H9 (cell line): Measurements from ENCODE around the gene FAAP100. TPM values are rescaled to one million over a fixed set of nuclear protein-coding genes. Genes with fewer than 3 reads are reported as not detected.

Source experiments
- DNase-seq: peaks from one replicate; pipeline ENCODE4 v3.0.0-alpha.2; 2017
- H2AFZ ChIP-seq: one replicate; pipeline ENCODE4 v1.6.1; 2013; ENCODE audit warnings: mild to moderate bottlenecking, low read length, control low read depth, moderate library complexity
- H2AK5ac ChIP-seq: 2 replicates; pipeline ENCODE4 v1.6.1; 2013; ENCODE audit warnings: low read length, control low read depth, mixed read lengths; ENCODE audit not compliant: insufficient read length
- H2BK120ac ChIP-seq: one replicate; pipeline ENCODE4 v1.6.1; 2013; ENCODE audit warnings: low read depth, mild to moderate bottlenecking, low read length, control low read depth, inconsistent platforms; ENCODE audit not compliant: poor library complexity, severe bottlenecking
- H2BK12ac ChIP-seq: 2 replicates; pipeline ENCODE4 v1.6.1; 2013; ENCODE audit warnings: low read length, control low read depth, mixed read lengths, low read depth; ENCODE audit not compliant: insufficient read length
- H2BK15ac ChIP-seq: 2 replicates; pipeline ENCODE4 v1.6.1; 2013; ENCODE audit warnings: low read depth, low read length, control low read depth
- H2BK20ac ChIP-seq: one replicate; pipeline ENCODE4 v1.6.1; 2013; ENCODE audit warnings: low read depth, mild to moderate bottlenecking, low read length, control low read depth, inconsistent platforms; ENCODE audit not compliant: poor library complexity, severe bottlenecking
- H2BK5ac ChIP-seq: 2 replicates; pipeline ENCODE4 v1.6.1; 2013; ENCODE audit warnings: low read length, control low read depth, mixed read lengths; ENCODE audit not compliant: insufficient read length
- H3K14ac ChIP-seq: 2 replicates; pipeline ENCODE4 v1.6.1; 2013; ENCODE audit warnings: low read length, control low read depth; ENCODE audit not compliant: insufficient read depth
- H3K18ac ChIP-seq: 2 replicates; pipeline ENCODE4 v1.6.1; 2013; ENCODE audit warnings: low read depth, mild to moderate bottlenecking, mixed read lengths, low read length, control low read depth; ENCODE audit not compliant: insufficient read length
- H3K23ac ChIP-seq: 2 replicates; pipeline ENCODE4 v1.6.1; 2013; ENCODE audit warnings: low read length, control low read depth, mixed read lengths, low read depth; ENCODE audit not compliant: insufficient read length
- H3K23me2 ChIP-seq: 2 replicates; pipeline ENCODE4 v1.6.1; 2013; ENCODE audit warnings: low read depth, mild to moderate bottlenecking, mixed read lengths, low read length, control low read depth; ENCODE audit not compliant: insufficient read length, poor library complexity, severe bottlenecking
- H3K27ac ChIP-seq: 2 replicates; pipeline ENCODE4 v1.5.1; 2013; ENCODE audit warnings: low read length, control low read depth, mixed read lengths, low read depth; ENCODE audit not compliant: insufficient read length
- H3K27me3 ChIP-seq: 2 replicates; pipeline ENCODE4 v1.6.1; 2013; ENCODE audit warnings: low read length, control low read depth, inconsistent platforms; ENCODE audit not compliant: insufficient read depth
- H3K4ac ChIP-seq: 2 replicates; pipeline ENCODE4 v1.6.1; 2013; ENCODE audit warnings: low read depth, mild to moderate bottlenecking, control low read depth, inconsistent platforms, low read length, moderate library complexity
- H3K4me1 ChIP-seq: 2 replicates; pipeline ENCODE4 v1.6.1; 2013; ENCODE audit warnings: low read length, control low read depth, inconsistent platforms; ENCODE audit not compliant: insufficient read depth
- H3K4me2 ChIP-seq: 2 replicates; pipeline ENCODE4 v1.6.1; 2013; ENCODE audit warnings: low read length, control low read depth, mixed read lengths; ENCODE audit not compliant: insufficient read length, insufficient read depth
- H3K56ac ChIP-seq: 2 replicates; pipeline ENCODE4 v1.6.1; 2013; ENCODE audit warnings: low read depth, mild to moderate bottlenecking, mixed read lengths, low read length, control low read depth; ENCODE audit not compliant: insufficient read length
- H3K79me1 ChIP-seq: 2 replicates; pipeline ENCODE4 v1.6.1; 2013; ENCODE audit warnings: low read depth, mild to moderate bottlenecking, moderate library complexity, low read length, control low read depth, inconsistent platforms; ENCODE audit not compliant: insufficient read depth, poor library complexity, severe bottlenecking
- H3K79me2 ChIP-seq: 2 replicates; pipeline ENCODE4 v1.6.1; 2013; ENCODE audit warnings: low read length, control low read depth, inconsistent platforms; ENCODE audit not compliant: insufficient read depth
- H3K9ac ChIP-seq: 2 replicates; pipeline ENCODE4 v1.6.1; 2013; ENCODE audit warnings: low read length, control low read depth, mixed read lengths; ENCODE audit not compliant: insufficient read length; ENCODE audit errors: extremely low read depth
- H3K9me3 ChIP-seq: one replicate; pipeline ENCODE4 v1.6.1; 2013; ENCODE audit warnings: low read depth, low read length, inconsistent platforms; ENCODE audit not compliant: control insufficient read depth
- H3T11ph ChIP-seq: one replicate; pipeline ENCODE4 v1.6.1; 2013; ENCODE audit warnings: mild to moderate bottlenecking, low read length, control low read depth, inconsistent platforms
- H4K20me1 ChIP-seq: one replicate; pipeline ENCODE4 v1.6.1; 2013; ENCODE audit not compliant: control insufficient read depth, insufficient read length, insufficient read depth
- H4K5ac ChIP-seq: 2 replicates; pipeline ENCODE4 v1.6.1; 2013; ENCODE audit warnings: low read depth, mild to moderate bottlenecking, mixed read lengths, low read length, control low read depth; ENCODE audit not compliant: insufficient read length
- H4K8ac ChIP-seq: replicated peaks from 2 replicates; pipeline ENCODE4 v1.6.1; 2013; ENCODE audit warnings: low read length, control low read depth, mixed read lengths, low read depth; ENCODE audit not compliant: insufficient read length
- H4K91ac ChIP-seq: 2 replicates; pipeline ENCODE4 v1.6.1; 2013; ENCODE audit warnings: low read depth, mild to moderate bottlenecking, moderate library complexity, mixed read lengths, low read length, control low read depth; ENCODE audit not compliant: insufficient read length
- H3K27ac Mint-ChIP-seq, 3 experiments: 2 replicates in 2 of 3; 3 replicates in 1 of 3; pipeline ENCODE4 v1.8.0; 2020 to 2021; ENCODE audit warnings: mixed read lengths in 3 of 3, mild to moderate bottlenecking in 1 of 3, moderate library complexity in 1 of 3
- H3K27me3 Mint-ChIP-seq: 2 replicates; pipeline ENCODE4 v1.8.0; 2021; ENCODE audit warnings: low read depth, mild to moderate bottlenecking, moderate library complexity, mixed read lengths
- H3K36me3 Mint-ChIP-seq, 3 experiments: 2 replicates in 2 of 3; 3 replicates in 1 of 3; pipeline ENCODE4 v1.8.0; 2020 to 2021; ENCODE audit warnings: low read depth in 3 of 3, mixed read lengths in 3 of 3; ENCODE audit not compliant: insufficient read depth in 1 of 3
- H3K4me1 Mint-ChIP-seq, 2 experiments: 2 replicates each; pipeline ENCODE4 v1.8.0; 2020; ENCODE audit warnings: mixed read lengths in 2 of 2
- H3K4me3 Mint-ChIP-seq, 2 experiments: 2 replicates in 1 of 2; 3 replicates in 1 of 2; pipeline ENCODE4 v1.8.0; 2020 to 2021; ENCODE audit warnings: mild to moderate bottlenecking in 2 of 2, mixed read lengths in 2 of 2, moderate library complexity in 1 of 2
- H3K9me3 Mint-ChIP-seq, 2 experiments: 2 replicates in 1 of 2; 3 replicates in 1 of 2; pipeline ENCODE4 v1.8.0; 2020; ENCODE audit warnings: mild to moderate bottlenecking in 2 of 2, mixed read lengths in 2 of 2, moderate library complexity in 1 of 2
- CTCF ChIP-seq: fragments of 200-600 bp; sonication (generic); conservative IDR thresholded peaks from 3 replicates; pipeline ENCODE4 v1.8.0; 2021; ENCODE audit warnings: antibody characterized with exemption, mild to moderate bottlenecking
- WGBS: extraction: QIAGEN DNeasy Blood & Tissue Kit; methylation state at CpG from one replicate; pipeline ENCODE4 v1.1.7; 2013; ENCODE audit warnings: missing lambda C conversion rate, low lambda C conversion rate, mixed read lengths; ENCODE audit not compliant: insufficient read length; ENCODE audit errors: extremely low coverage; 5-methylcytosine and 5-hydroxymethylcytosine counted together
- total RNA-seq: library from RNA; stranded (reverse); gene quantifications from 2 replicates; pipeline ENCODE4 v1.2.1, GENCODE V29; 2021

Gene FAAP100
- total RNA-seq, 1 experiment from 2014 or later, result 54.0 TPM

GRCh38 chr17:81569986-81570514, 17.9 kb upstream of the FAAP100 start:
- H3K4me1 Mint-ChIP-seq, result no peaks in the 10 kb centered on the region

More at GRCh38 chr17:81569986-81570514, 17.9 kb upstream of the FAAP100 start:
- H3K14ac ChIP-seq, result no peak overlapping the region
- no peak overlapping the region for H3K56ac ChIP-seq
- no peak overlapping the region for H2BK120ac ChIP-seq
- H3K9me3 Mint-ChIP-seq, result no peaks in the 10 kb centered on the region
- H4K20me1 ChIP-seq, result no peaks in the 10 kb centered on the region
- no peak overlapping the region for H2BK20ac ChIP-seq
- no peak overlapping the region for H4K91ac ChIP-seq
- no peak overlapping the region for H4K5ac ChIP-seq
- H3K18ac ChIP-seq, result no peak overlapping the region
- H3K27ac Mint-ChIP-seq, result no peak overlapping the region
- H3K9ac ChIP-seq, result no peak overlapping the region
- H3K36me3 Mint-ChIP-seq, result peaks cover 39 to 91% (median 77%) of the 10 kb centered on the region in 3 experiments; a peak in 6 of 7 replicates
- DNase-seq, result no peak
- H2BK12ac ChIP-seq, result no peak overlapping the region
- no peak for TF ChIP-seq CTCF
- H4K8ac ChIP-seq, result no peak overlapping the region
- no peaks in the 10 kb centered on the region for H3K9me3 ChIP-seq
- H3K27ac ChIP-seq, result no peak overlapping the region
- no peak overlapping the region for H3K4ac ChIP-seq
- no peak overlapping the region for H2AFZ ChIP-seq
- no peaks in the 10 kb centered on the region for H3K23me2 ChIP-seq
- H3T11ph ChIP-seq, result no peak overlapping the region
- no peaks in the 10 kb centered on the region for H3K4me1 ChIP-seq
- no peak overlapping the region for H3K23ac ChIP-seq
- H3K4me3 Mint-ChIP-seq, result no peak overlapping the region
- H3K79me2 ChIP-seq, result no peaks in the 10 kb centered on the region
- no peak overlapping the region for H2AK5ac ChIP-seq
- WGBS, result no CpG with 5 or more reads among the region's 18 CpGs
- H2BK15ac ChIP-seq, result no peak overlapping the region
- no peak overlapping the region for H2BK5ac ChIP-seq
- no peaks in the 10 kb centered on the region for H3K79me1 ChIP-seq
- no peaks in the 10 kb centered on the region for H3K27me3 ChIP-seq
- H3K4me2 ChIP-seq, result no peak overlapping the region
- no peaks in the 10 kb centered on the region for H3K27me3 Mint-ChIP-seq
